PC-9 (cell line): ENCODE data around the gene DNAJA1.

Source experiments
- EZH2 ChIP-seq: fragments of 200-600 bp; sonication (generic); IDR thresholded peaks from 2 replicates; pipeline ENCODE4 v1.8.0; 2017; ENCODE audit warnings: antibody characterized with exemption, low read depth
- TF ChIP-seq, protein P1 (sequence below): fragments of 200-600 bp; sonication (generic); conservative IDR thresholded peaks from 2 replicates; pipeline ENCODE4 v1.6.1; 2017; ENCODE audit warnings: mixed run types, antibody characterized with exemption, mild to moderate bottlenecking, moderate library complexity

DNA sequence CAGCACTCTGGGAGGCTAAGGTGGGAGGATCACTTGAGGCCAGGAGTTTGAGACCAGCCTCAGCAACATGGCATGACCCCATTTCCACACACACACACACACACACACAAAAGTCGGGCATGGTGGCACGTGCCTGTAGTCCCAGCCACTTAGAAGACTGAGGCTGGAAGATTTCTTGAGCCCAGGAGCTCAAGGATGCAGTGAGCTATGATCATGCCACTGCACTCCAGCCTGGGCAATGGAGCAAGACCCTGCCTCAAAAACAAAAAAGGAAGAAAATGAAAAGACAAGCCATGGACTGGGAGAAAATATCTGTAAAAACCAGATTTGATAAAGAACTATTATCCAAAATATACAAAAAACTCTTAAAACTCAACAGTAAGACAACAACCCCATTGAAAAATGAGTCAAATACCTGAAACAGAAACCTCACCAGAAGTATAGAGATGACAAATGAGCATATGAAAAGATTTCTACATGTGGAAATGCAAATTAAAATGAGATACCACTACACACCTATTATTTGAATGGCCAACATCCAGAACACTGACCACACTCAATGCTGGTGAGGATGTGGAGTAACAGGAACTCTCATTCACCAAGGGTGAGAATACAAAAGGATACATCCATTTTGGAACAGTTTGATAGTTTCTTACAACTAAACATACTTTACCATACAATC is 24.7 kb downstream of the DNAJA1 start:
- TF ChIP-seq, protein P1, sequence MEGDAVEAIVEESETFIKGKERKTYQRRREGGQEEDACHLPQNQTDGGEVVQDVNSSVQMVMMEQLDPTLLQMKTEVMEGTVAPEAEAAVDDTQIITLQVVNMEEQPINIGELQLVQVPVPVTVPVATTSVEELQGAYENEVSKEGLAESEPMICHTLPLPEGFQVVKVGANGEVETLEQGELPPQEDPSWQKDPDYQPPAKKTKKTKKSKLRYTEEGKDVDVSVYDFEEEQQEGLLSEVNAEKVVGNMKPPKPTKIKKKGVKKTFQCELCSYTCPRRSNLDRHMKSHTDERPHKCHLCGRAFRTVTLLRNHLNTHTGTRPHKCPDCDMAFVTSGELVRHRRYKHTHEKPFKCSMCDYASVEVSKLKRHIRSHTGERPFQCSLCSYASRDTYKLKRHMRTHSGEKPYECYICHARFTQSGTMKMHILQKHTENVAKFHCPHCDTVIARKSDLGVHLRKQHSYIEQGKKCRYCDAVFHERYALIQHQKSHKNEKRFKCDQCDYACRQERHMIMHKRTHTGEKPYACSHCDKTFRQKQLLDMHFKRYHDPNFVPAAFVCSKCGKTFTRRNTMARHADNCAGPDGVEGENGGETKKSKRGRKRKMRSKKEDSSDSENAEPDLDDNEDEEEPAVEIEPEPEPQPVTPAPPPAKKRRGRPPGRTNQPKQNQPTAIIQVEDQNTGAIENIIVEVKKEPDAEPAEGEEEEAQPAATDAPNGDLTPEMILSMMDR: no peak
- TF ChIP-seq EZH2: no peak
